HCT116 (cell line): Measurements from ENCODE around the gene L1CAM. TPM values are rescaled to one million over a fixed set of nuclear protein-coding genes. Genes with fewer than 3 reads are reported as not detected.

Source experiments
- ATAC-seq: fragments of 200-7000 bp; cut with Tn5 transposase; 2 replicates; pipeline ENCODE4 v1.9.1; 2020; ENCODE audit warnings: mild to moderate bottlenecking, moderate library complexity
- BruUV-seq: library from RNA; stranded (reverse); fragments of 400-500 nt; replicated peaks from 2 replicates; lab custom pipeline; 2021; lab: Mats Ljungman, UMichigan
- CTCF ChIA-PET: fragments of 300-600 bp; sonication (Branson Sonifier 250); formaldehyde crosslinking; loops from one replicate; lab custom pipeline; 2021; ENCODE audit warnings: antibody characterized with exemption; lab: Charles Lee
- POLR2A ChIA-PET: fragments of 300-600, 350-600 bp; sonication (Branson Sonifier 250); formaldehyde crosslinking; loops from one replicate; lab custom pipeline; 2021; ENCODE audit warnings: antibody characterized with exemption; lab: Charles Lee
- RAD21 ChIA-PET, 2 experiments: fragments of 300-600 bp; sonication (Branson Sonifier 250); formaldehyde crosslinking; loops; one replicate each; lab custom pipeline; 2023; ENCODE audit warnings: low total read pairs in 2 of 2; ENCODE audit not compliant: uncharacterized antibody in 2 of 2, unreplicated experiment in 2 of 2, low non-redundant PET in 1 of 2; lab: Charles Lee
- DNase-seq: peaks from one replicate; pipeline ENCODE4 v3.0.0-alpha.2; 2010; ENCODE audit warnings: low read depth, low spot score
- H2AFZ ChIP-seq: fragments of 200-600 bp; shearing (Covaris generic), sonication (generic); 2 replicates; pipeline ENCODE4 v1.6.1; 2017; ENCODE audit warnings: low read depth, mixed run types, mixed read lengths, antibody characterized with exemption, low read length; ENCODE audit not compliant: poor library complexity, severe bottlenecking
- H3K27ac ChIP-seq: 2 replicates; pipeline ENCODE4 v1.5.1; 2012; ENCODE audit warnings: low read depth, low read length
- H3K27me3 ChIP-seq: fragments of 200-600 bp; sonication (generic); 2 replicates; pipeline ENCODE4 v1.6.1; 2016; ENCODE audit warnings: mixed run types, low read length, mixed read lengths; ENCODE audit not compliant: insufficient read depth
- H3K36me3 ChIP-seq, 2 experiments: fragments of 200-500 bp in 1 of 2; fragments of 200-600 bp in 1 of 2; sonication (Bioruptor generic) in 1 of 2; sonication (generic) in 1 of 2; 2 replicates each; pipeline versions ENCODE4 v1.5.1 to v1.6.1; 2014 to 2016; ENCODE audit warnings: low read length in 2 of 2, inconsistent platforms in 1 of 2, mixed read lengths in 1 of 2, mixed run types in 1 of 2; ENCODE audit not compliant: insufficient read depth in 2 of 2, control insufficient read depth in 1 of 2
- H3K4me1 ChIP-seq, 2 experiments: fragments of 200-600 bp in 1 of 2; sonication (generic) in 1 of 2; 2 replicates each; pipeline versions ENCODE4 v1.5.1 to v1.6.1; 2012 to 2017; ENCODE audit warnings: low read length in 2 of 2, inconsistent platforms in 1 of 2, mild to moderate bottlenecking in 1 of 2, mixed read lengths in 1 of 2, mixed run types in 1 of 2, moderate library complexity in 1 of 2; ENCODE audit not compliant: insufficient read depth in 2 of 2, control insufficient read depth in 1 of 2
- H3K4me2 ChIP-seq: fragments of 200-600 bp; sonication (generic); 2 replicates; pipeline ENCODE4 v1.6.1; 2017; ENCODE audit warnings: mixed run types, low read length, mixed read lengths
- H3K4me3 ChIP-seq, 2 experiments: fragments of 200-600 bp in 1 of 2; sonication (generic) in 1 of 2; replicated peaks in 1 of 2; 2 replicates each; pipeline ENCODE4 v1.5.1; 2011 to 2016; ENCODE audit warnings: low read length in 2 of 2, control low read depth in 1 of 2, low read depth in 1 of 2, mild to moderate bottlenecking in 1 of 2, mixed read lengths in 1 of 2, mixed run types in 1 of 2
- H3K79me2 ChIP-seq: fragments of 200-600 bp; sonication (generic); 2 replicates; pipeline ENCODE4 v1.6.1; 2017; ENCODE audit warnings: mild to moderate bottlenecking, mixed run types, low read length, moderate library complexity, mixed read lengths; ENCODE audit not compliant: insufficient read depth
- H3K9ac ChIP-seq: fragments of 200-600 bp; sonication (generic); 2 replicates; pipeline ENCODE4 v1.6.1; 2016; ENCODE audit warnings: low read length, mixed read lengths
- H3K9me2 ChIP-seq: fragments of 200-600 bp; sonication (generic), shearing (Covaris generic); 2 replicates; pipeline ENCODE4 v1.6.1; 2017; ENCODE audit warnings: mixed run types, mild to moderate bottlenecking, moderate library complexity; ENCODE audit not compliant: insufficient read depth
- H3K9me3 ChIP-seq, 2 experiments: fragments of 200-500 bp in 1 of 2; fragments of 200-600 bp in 1 of 2; sonication (Bioruptor generic) in 1 of 2; sonication (generic) in 1 of 2; 2 replicates each; pipeline ENCODE4 v1.6.1; 2014 to 2017; ENCODE audit warnings: low read length in 2 of 2, mixed read lengths in 2 of 2, inconsistent platforms in 1 of 2, low read depth in 1 of 2, mild to moderate bottlenecking in 1 of 2, mixed run types in 1 of 2, moderate library complexity in 1 of 2; ENCODE audit not compliant: control insufficient read depth in 1 of 2, insufficient read depth in 1 of 2
- H4K20me1 ChIP-seq: fragments of 200-600 bp; sonication (generic), shearing (Covaris generic); 2 replicates; pipeline ENCODE4 v1.6.1; 2017; ENCODE audit warnings: mixed run types, mild to moderate bottlenecking, moderate library complexity; ENCODE audit not compliant: insufficient read depth
- ATF3 ChIP-seq: IDR thresholded peaks from 2 replicates; pipeline ENCODE4 v1.6.1; 2012
- CBX3 ChIP-seq: IDR thresholded peaks from 2 replicates; pipeline ENCODE4 v1.6.1; 2012; ENCODE audit warnings: low read depth
- CEBPB ChIP-seq: IDR thresholded peaks from 2 replicates; pipeline ENCODE4 v1.6.1; 2012; ENCODE audit warnings: low read depth
- EGR1 ChIP-seq: IDR thresholded peaks from 2 replicates; pipeline ENCODE4 v1.6.1; 2012; ENCODE audit warnings: low read depth
- ELF1 ChIP-seq: IDR thresholded peaks from 2 replicates; pipeline ENCODE4 v1.6.1; 2012; ENCODE audit warnings: low read depth, borderline replicate concordance
- EZH2 ChIP-seq: fragments of 200-600 bp; sonication (generic); IDR thresholded peaks from 2 replicates; pipeline ENCODE4 v1.6.1; 2017; ENCODE audit warnings: antibody characterized with exemption, mixed run types
- EZH2phosphoT487 ChIP-seq: fragments of 200-600 bp; IDR thresholded peaks from 2 replicates; pipeline ENCODE4 v1.6.1; 2018; ENCODE audit warnings: antibody characterized with exemption, borderline replicate concordance
- JUND ChIP-seq: IDR thresholded peaks from 2 replicates; pipeline ENCODE4 v1.6.1; 2012
- MAX ChIP-seq: IDR thresholded peaks from 2 replicates; pipeline ENCODE4 v1.6.1; 2012
- POLR2A ChIP-seq: IDR thresholded peaks from 2 replicates; pipeline ENCODE4 v1.7.0; 2011; ENCODE audit warnings: borderline replicate concordance; ENCODE audit not compliant: insufficient read depth, insufficient read length; ENCODE audit errors: extremely low read depth
- POLR2AphosphoS5 ChIP-seq: IDR thresholded peaks from 2 replicates; pipeline ENCODE4 v1.6.1; 2011; ENCODE audit warnings: mild to moderate bottlenecking, low read depth, low read length, moderate library complexity
- RAD21 ChIP-seq: IDR thresholded peaks from 2 replicates; pipeline ENCODE4 v1.6.1; 2012; ENCODE audit warnings: low read depth, mild to moderate bottlenecking
- REST ChIP-seq: IDR thresholded peaks from 2 replicates; pipeline ENCODE4 v1.6.1; 2012; ENCODE audit warnings: low read depth
- SIN3A ChIP-seq: IDR thresholded peaks from 2 replicates; pipeline ENCODE4 v1.6.1; 2012; ENCODE audit warnings: low read depth
- SRF ChIP-seq: IDR thresholded peaks from 2 replicates; pipeline ENCODE4 v1.6.1; 2012; ENCODE audit warnings: low read depth
- YY1 ChIP-seq: IDR thresholded peaks from 2 replicates; pipeline ENCODE4 v1.6.1; 2011; ENCODE audit warnings: low read length, low read depth, moderate library complexity, mild to moderate bottlenecking; ENCODE audit not compliant: insufficient replicate concordance; ENCODE audit errors: extremely low read depth
- ZBTB33 ChIP-seq: IDR thresholded peaks from 2 replicates; pipeline ENCODE4 v1.6.1; 2011; ENCODE audit warnings: mild to moderate bottlenecking, low read length, moderate library complexity; ENCODE audit not compliant: insufficient replicate concordance; ENCODE audit errors: extremely low read depth
- ZFX ChIP-seq: fragments of 450-650 bp; IDR thresholded peaks from 2 replicates; pipeline ENCODE4 v1.6.1; 2017
- ZNF274 ChIP-seq: fragments of 200-500 bp; sonication (Bioruptor generic); IDR thresholded peaks from 2 replicates; pipeline ENCODE4 v1.6.1; 2014; ENCODE audit warnings: mild to moderate bottlenecking, low read depth, low read length, inconsistent platforms
- intact Hi-C: fragments of 100-400 bp; cut with micrococcal nuclease; formaldehyde crosslinking; loops from 2 replicates; pipeline ENCODE4 v1.10.0; 2022
- total RNA-seq: library from RNA; stranded (reverse); gene quantifications from one replicate; pipeline ENCODE4 v1.2.1, GENCODE V29; 2021; ENCODE audit not compliant: unreplicated experiment

The L1CAM gene
- total RNA-seq, 1 experiment from 2014 or later, result 14.8 TPM

GRCh38 chrX:153929576-153929975, 43.6 kb upstream of the L1CAM start (continued):
- TF ChIP-seq MAX, result no peak
- TF ChIP-seq CBX3, result no peak
- no peak for TF ChIP-seq RAD21

- RAD21 ChIA-PET, result no interaction called here
- ATAC-seq, result no peak
- no TSS peak for BruUV-seq
These were observed 42.9 kb upstream of the L1CAM start for GRCh38 chrX:153928846-153929245.

More at GRCh38 chrX:153928846-153929245, 42.9 kb upstream of the L1CAM start:
- H3K4me3 ChIP-seq, result peak overlapping the region; percentile 27 to 35; a peak in 3 of 4 replicates
- ChIA-PET CTCF (interaction anchor here (2.5 kb wide), 1 partner anchor 19 kb away, joined by 14 read pairs; no protein-coding TSS in a partner anchor), POLR2A (interaction anchor here (0.8 to 2.3 kb wide), 6 partner anchors 10 to 455 kb away, joined by 3 to 10 read pairs (median 4); partner anchors contain the start of genes HCFC1, IDH3G, RENBP and SSR4)
- intact Hi-C loops, result no loop called here
- H4K20me1 ChIP-seq, result no peaks in the 10 kb centered on the region
- peak overlapping the region; percentile 25; the same call in 1 of the 2 replicates for H3K9ac ChIP-seq
- H3K9me2 ChIP-seq, result no peaks in the 10 kb centered on the region
- no peaks in the 10 kb centered on the region for H3K9me3 ChIP-seq
- peak overlapping the region; percentile 62 for H3K27ac ChIP-seq
- H3K36me3 ChIP-seq, result peaks cover 0 to 5% of the 10 kb centered on the region in 2 experiments; a peak in 2 of 4 replicates
- peak overlapping the region; percentile 56 for H3K4me2 ChIP-seq
- peaks cover 42% of the 10 kb centered on the region for H3K79me2 ChIP-seq
- DNase-seq, result no peak
- peaks cover 24 to 46% of the 10 kb centered on the region in 2 experiments for H3K4me1 ChIP-seq
- TF ChIP-seq ELF1 (no peak), REST (no peak), POLR2A (no peak), EZH2 (no peak), ATF3 (no peak), EGR1 (no peak), SIN3A (no peak), SRF (no peak), POLR2AphosphoS5 (no peak), YY1 (no peak), CBX3 (no peak), ZBTB33 (no peak), CEBPB (no peak), ZNF274 (no peak), RAD21 (no peak), ZFX (no peak), EZH2phosphoT487 (no peak), JUND (no peak)
- H3K27me3 ChIP-seq, result no peaks in the 10 kb centered on the region
- H2AFZ ChIP-seq, result no peak overlapping the region
